Heart left ventricle (tissue), 13 donors: ENCODE data around the gene PLA2G4B.

ENCODE experiments used
- CTCF ChIP-seq, 12 donors: fragments of 200-600 bp; sonication (generic) in 4 of 12; IDR thresholded peaks; one replicate each; pipeline versions ENCODE4 v1.5.0 to v1.8.0; 2018 to 2022; ENCODE audit warnings: antibody characterized with exemption in 12 of 12, mild to moderate bottlenecking in 5 of 12
- POLR2A ChIP-seq, 2 donors: fragments of 450-650 bp; IDR thresholded peaks; one replicate each; pipeline ENCODE4 v1.6.1; 2017; ENCODE audit warnings: antibody characterized with exemption in 2 of 2, mild to moderate bottlenecking in 2 of 2, moderate library complexity in 2 of 2
- donor health status: ischemic (EF 13 %, LVEDD 7.1; RV severe dilation, severe dysfunction).
- donor health status: DM: no; HTN: yes; CAD: no.
- donor health status: DM: no; HTN: no; CAD: no.
- donor health status: ischemic (EF 25% LVEDD 6.9; RV normal size, moderate dysfunction).
- donor health status: ischemic (EF 25% LVEDD 5.7; RV mildly dilated, moderate dysfunction).
- donor health status: ischemic (EF 35%, LVEDD 5.7; RV mildly dilated, moderate dysfunction).
- donor health status: nonischemic (EF 11% LVEDD 7.7; RV severe dilation, severe dysfunction).
- donor health status: DM: yes; HTN: yes; CAD: no.
- donor health status: PGD.
- donor health status: ischemic (EF 29% LVEDD 5.4; RV normal size, mild dysfunction).
- donor health status: nonischemic (EF 23%, LVEDD 6.1; RV moderate dilation, normal function).

- TF ChIP-seq CTCF (IDR thresholded peaks at IDR 0.05) (no peak), POLR2A (IDR thresholded peaks at IDR 0.05) (no peak)
These were observed 25.7 kb upstream of the PLA2G4B start for GRCh38 chr15:41812820-41813375.
